SHP77 (cell line): Measurements from ENCODE around the gene SLC2A11.
A peak's percentile ranks its signal among the peaks of the same experiment; 100 is the strongest.
"Not testable (repeated sequence)": the region's sequence is repeated elsewhere in the genome, so short reads cannot be mapped to it uniquely, and the experiment has no call there.

Experiments
- DNase-seq, 2 experiments: peaks; one replicate each; lab custom pipeline; 2025; lab: John Stamatoyannopoulos, UW

SLC2A11 gene

DNA sequence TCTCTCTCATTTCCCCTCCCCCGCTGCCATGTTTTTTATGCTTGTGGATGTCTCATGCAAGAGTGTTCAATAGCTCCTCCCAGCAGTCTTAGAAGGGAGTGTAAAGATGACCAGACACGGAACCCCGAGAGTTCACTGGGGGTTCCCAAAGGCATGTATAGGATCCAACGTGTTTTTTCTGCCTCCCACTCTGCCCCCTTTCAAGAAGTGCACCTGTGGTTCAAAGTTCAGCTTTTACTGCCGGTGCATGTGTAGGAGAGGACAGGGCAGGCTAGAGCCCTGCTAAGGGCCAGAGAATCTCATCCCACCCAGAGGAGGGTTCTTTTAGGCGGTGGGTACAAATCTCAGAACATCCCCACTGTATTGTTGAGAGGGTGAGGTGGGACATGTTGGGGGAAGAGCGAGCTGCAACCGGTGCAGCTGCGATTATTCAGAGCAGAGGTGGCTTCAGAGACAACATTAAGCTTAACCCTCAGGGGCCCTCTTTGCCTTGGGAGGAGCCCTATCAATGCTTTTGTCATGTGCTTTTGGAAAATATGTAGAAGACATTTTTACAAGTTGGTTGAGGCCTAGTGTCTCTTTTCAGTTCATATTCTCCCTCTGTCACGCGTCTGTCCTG is 51.0 kb downstream of the SLC2A11 start:
- DNase-seq = no peak

DNA sequence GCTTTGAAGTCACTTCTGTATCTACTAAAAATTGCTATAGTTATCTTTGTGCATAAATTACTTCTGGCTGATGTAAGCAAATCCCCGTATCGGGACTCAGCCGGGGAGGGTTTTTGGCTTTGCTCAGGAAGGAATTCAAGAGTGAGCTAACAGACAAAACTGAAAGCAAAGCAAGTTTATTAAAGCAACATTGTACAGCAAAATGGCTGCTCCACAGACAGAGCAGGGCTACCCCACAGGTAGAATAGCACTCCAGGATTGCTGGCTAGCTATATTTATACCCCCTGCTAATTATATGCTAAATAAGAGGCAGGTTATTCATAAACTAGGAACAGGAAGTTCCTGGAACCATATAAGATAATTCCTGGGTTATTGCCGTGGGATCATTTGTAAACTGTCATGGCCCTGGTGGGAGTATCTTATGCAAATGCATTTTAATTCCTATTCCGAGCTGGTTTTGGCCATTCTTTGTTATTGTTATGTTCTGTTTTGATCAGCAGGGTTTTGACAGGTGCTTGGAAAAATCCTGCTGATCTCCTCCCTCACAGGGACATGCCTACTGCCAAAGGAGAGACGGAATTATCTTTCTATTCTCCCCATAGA is 51.7 kb downstream of the SLC2A11 start:
- no peak for DNase-seq

DNA sequence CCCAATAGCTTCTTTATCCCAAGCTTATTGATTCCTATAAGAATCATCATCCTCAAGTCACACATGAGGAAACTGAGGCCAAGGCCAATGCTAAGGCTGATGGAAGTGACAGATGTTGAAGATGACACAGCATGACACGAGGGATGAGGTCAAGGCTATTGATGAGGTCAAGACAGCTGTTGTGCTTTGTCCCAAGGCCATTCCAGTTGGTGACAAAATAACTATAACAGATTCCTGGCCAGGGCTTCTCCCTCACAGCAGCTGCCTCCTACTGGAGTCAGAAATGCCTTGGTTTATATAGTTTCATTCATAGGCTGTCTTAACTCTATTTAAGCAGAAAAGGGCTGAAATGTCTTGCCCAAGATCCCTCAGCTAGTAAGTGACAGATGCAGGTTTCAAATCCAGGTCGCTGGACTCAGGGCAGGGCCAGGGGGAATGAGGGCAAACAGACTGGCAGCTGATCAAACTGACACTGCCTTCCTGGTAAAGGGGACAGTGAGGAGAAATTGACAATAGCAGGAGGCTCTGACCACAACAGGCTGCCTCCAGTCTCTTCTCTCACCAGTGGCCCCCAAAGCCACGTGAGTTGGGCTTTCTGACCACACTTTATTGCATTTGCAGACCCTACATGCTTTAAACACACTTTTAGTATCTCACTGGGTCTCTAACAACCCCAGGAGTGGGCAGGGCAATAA is 53.0 kb downstream of the SLC2A11 start:
- peak; percentile 82 to 88 for DNase-seq

DNA sequence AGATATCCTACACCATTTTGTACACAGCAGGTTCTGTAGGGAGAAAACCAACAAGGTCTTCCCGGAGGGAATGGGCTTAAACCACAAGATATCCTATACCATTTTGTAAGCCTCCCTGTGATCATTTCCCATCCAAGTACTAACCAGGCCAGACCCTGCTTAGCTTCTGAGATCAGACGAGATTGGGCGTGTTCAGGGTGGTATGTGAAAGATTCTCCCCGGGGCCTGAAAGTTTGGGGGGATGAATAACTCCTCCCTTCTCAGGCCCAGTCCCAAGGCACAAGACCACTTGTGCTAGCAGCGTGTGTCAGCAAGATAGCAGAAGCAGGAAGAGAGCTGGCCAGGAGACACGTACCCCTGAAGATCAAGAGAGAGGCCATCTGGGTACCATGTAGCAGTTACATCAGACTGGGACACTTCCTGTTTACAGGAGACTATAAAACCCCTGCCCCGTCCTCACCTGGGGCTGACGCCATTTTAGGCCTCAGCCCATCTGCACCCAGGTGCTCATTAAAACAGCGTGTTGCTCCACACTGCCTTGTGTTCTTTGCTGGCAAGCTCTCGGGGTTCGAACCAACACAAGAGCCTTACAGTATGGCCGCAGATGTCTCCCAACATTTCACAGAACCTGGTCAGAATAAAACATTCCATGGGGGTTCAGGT is 53.8 kb downstream of the SLC2A11 start:
- peak; percentile 43 to 65 for DNase-seq

DNA sequence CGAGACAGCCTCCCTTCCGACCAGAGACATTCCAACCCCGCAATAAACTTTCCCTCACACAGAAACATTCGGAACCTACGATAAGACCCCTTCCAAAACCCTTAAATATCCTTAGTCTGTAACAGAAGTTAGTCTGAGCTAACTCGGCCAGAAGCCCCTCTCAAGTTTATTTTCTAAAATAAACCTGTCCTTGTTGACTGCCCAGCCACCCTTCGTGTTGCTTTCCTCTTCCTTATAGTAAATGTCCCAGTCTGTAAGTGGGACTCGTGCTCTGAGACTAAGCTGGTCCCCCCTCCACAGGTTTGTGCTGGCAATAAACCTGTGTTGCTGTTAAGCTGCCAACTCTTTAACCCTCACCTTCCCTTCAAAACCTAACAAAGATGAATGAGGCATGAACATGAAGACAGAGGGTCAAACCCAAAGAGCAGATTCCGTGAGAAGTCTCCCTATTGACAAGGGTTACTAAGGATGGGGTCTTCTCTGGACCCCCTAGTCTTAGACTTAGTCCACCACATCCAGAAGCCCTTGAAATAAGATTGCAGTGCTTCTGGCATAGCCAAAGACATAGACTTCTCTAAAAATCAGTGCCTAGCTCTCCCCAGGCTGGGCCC is 54.7 kb downstream of the SLC2A11 start:
- no peak for DNase-seq

DNA sequence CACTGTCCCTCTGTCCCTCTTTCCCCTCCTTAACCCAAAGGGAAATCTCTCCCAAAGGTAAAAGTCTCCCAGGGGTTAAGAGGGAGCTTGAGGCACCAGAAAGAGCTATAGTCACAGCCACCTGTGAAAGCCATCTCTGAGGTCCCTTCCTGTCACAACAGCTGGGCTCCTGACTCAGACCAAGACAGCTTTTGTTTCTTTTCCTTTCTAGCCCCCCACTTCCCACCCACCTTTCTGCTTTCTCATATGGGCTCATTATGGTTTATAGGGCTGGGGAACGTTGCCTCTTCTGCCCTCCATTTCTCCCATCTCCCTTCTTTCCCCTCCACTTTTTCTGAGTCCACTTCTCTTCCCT is 55.6 kb downstream of the SLC2A11 start:
- no peak for DNase-seq

DNA sequence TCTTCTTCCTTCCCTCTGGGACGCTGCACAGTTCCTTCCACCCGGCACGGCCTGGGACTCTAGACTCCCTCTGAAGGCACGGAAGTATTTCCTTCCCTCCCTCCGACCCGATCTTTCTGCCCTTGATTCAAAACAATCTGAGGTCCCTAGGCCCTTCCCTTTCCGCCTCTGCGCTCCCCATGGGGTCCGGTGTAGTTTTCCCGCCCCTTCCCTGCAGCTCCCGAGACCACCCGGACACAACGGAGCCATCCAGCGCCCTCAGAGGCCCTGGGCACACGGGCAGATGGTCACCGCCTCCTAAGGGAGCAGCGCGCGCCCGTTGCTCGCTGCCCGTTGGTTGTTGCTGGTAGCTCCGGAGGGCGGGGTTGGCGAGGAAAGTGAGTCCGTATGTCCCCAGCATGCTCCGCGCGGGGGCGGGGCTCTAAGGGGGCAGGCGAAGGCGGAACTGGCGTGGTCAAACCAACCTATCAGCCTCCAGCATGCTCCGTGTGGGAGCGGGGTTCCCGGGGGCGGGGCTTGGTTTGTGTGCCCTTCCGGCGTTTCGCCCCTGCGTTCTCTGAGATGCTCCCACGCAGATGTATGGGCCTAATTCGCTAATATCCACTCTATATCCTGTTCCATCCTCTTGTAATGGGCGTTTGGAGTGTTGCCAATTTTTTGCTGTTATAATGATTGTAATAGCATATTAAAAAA is 56.1 kb downstream of the SLC2A11 start:
- peak; percentile 99 to 100 for DNase-seq

DNA sequence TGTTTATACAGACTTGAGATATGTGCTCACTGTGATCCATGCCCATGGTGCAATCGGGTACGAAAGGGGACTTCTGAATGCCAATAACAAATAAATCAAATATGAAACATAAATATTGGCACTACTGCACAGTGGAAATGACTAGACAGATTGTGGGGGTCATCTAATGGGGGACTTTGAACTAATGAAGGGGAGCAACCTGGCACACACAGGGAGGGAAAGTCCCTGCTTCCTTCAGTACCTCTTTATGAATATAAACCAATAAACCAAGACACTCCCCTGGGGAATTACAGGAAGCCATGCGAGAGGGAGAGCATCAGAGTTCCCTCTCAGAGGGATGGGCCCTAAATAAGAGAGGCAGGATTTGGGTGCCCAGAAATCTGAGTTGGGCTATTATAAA is 57.6 kb downstream of the SLC2A11 start:
- DNase-seq = no peak

DNA sequence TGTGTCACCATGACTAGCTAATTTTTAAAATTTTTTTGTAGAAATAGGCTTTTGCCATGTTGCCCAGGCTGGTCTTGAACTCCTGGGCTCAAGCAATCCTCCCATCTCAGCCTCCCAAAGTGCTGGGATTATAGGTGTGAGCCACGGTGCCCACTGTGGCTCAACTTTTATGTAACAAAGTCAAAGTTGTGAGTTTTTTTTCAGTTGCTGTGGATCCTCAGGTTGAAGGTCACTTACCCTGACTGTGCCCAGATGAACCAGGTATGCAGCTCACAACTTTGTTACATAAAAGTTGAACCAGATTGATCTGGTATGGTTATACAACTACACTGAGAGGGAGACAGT is 62.6 kb downstream of the SLC2A11 start:
- DNase-seq = not testable (repeated sequence)

DNA sequence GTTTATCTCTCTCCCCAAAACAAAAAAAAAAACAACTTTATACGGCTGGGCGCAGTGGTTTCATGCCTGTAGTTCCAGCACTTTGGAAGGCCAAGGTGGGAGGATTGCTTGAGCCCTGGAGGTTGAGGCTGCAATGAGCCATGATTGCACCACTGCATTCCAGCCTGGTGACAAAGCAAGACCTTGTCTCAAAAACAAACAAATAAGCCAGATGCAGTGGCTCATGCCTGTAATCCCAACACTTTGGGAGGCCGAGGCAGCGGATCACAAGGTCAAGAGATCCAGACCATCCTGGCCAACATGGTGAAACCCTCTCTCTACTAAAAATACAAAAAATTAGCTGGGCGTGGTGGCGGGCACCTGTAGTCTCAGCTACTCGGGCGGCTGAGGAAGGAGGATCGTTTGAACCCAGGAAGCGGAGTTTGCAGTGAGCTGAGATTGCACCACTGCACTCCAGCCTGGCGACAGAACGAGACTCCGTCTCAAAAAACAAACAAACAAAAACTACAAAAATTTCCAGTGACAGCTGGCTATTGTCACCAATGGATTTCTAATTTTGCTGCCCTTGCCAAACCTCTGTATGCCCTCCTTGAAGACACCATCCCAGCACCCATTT is 64.0 kb downstream of the SLC2A11 start:
- not testable (repeated sequence) for DNase-seq

DNA sequence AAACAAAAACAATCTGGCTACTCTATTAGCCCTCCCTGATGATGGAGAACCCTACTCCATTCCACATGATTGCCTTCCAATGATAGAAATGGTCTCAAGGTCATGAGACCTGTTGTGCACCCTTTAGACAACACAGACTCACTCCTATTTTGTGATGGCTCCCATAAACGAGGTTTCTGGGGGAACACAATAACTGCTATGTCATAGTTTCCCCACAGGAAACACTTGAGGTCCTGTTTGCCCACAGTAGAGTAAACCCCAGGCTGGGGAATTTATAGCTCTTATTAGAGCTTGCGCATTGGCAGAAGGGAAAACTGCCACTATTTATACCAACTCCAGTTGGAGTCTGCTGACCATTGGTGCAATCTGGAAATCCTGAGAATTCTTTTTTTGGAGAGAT is 65.2 kb downstream of the SLC2A11 start:
- DNase-seq = no peak

DNA sequence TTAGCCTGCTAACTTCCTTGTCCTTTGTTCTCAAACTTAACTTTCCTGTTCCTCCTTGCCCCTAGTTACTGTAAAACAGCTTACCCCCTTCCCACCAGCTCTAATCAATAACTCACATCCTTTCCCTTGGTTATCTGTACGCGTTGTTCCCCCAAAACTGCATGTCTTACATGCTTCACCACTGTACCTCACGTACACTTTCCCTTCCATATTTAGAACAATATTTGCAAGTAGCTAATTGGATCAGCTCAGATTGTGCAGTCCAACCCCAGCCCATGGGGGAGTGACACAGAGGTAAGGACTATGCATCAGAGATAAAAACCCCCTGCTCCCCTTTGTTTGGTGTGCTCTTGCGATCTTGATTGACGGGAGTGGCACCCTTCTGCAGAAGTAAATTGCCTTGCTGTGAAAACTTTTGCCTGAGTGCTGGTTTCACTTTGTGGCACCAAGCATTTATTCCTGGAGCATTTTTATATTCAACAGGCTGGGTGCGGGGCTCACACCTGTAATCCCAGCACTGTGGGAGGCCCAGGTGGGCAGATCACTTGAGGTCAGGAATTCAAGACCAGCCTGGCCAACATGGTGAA is 67.4 kb downstream of the SLC2A11 start:
- no peak for DNase-seq

DNA sequence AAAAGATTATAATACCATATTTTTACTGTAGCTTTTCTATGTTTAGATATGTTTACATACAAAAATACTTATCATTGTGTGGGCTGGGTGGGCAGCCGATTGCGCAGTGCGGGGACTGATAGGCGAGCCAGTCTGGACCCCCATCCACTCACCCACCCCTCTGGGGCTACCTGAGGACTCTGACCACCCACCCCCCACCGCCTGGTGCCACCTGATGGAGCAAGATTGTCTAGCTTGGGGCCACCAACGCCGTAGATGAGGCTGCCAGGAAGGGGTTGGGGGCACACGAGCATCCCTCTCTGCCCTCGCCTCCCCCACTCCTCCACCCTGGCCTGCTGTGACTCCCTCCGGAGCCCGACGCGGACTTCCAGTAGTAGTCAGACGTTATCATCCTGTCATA is 68.9 kb downstream of the SLC2A11 start:
- DNase-seq = no peak
